ENCODE results near the gene ARHGAP31. TPM values are rescaled to one million over a fixed set of nuclear protein-coding genes. Genes with fewer than 3 reads are reported as not detected.

The ARHGAP31 gene
- total and polyA plus RNA-seq, 2 experiments from 2014 or later, result 1.2 to 4.3 TPM

DNA sequence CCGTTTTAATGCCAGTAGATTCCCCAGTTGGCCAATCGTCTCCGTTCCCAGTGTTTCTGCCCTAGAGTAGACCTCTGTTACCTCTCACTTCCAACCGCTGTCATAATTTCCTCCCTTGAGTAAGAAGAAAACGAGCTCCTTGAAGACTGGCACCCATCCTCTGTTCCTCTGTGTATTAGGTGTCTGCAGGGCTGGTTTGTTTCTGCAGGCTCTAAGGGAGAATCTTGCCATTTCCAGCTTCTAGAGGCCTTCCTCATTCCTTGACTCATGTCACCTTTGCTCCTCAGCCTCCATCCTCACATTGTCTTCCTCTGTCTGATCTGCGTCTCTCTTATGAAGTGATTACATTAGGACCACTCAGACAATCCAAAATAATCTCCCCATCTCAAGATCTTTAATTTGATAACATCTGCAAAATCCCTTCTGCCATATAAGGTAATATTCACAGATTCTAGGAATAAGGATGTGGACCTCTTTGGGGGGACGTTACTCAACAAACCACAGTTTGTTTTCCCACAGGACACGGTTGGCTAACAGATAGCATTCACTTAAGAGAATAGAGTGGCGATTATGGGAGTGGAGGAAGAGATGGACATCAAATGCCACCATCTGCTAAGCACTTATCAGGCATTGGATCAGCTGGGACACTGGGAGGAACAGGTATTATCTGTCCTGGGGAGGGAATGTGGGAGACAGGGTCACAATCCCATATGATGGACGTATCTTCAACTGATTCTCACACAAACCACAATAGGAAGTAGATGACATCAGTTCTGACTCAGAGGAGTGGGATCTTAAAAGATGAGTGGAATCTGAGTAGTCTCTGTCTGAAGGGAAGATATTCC, 17.1 kb downstream of the ARHGAP31 start (continued):
- TF ChIP-seq, protein P1, sequence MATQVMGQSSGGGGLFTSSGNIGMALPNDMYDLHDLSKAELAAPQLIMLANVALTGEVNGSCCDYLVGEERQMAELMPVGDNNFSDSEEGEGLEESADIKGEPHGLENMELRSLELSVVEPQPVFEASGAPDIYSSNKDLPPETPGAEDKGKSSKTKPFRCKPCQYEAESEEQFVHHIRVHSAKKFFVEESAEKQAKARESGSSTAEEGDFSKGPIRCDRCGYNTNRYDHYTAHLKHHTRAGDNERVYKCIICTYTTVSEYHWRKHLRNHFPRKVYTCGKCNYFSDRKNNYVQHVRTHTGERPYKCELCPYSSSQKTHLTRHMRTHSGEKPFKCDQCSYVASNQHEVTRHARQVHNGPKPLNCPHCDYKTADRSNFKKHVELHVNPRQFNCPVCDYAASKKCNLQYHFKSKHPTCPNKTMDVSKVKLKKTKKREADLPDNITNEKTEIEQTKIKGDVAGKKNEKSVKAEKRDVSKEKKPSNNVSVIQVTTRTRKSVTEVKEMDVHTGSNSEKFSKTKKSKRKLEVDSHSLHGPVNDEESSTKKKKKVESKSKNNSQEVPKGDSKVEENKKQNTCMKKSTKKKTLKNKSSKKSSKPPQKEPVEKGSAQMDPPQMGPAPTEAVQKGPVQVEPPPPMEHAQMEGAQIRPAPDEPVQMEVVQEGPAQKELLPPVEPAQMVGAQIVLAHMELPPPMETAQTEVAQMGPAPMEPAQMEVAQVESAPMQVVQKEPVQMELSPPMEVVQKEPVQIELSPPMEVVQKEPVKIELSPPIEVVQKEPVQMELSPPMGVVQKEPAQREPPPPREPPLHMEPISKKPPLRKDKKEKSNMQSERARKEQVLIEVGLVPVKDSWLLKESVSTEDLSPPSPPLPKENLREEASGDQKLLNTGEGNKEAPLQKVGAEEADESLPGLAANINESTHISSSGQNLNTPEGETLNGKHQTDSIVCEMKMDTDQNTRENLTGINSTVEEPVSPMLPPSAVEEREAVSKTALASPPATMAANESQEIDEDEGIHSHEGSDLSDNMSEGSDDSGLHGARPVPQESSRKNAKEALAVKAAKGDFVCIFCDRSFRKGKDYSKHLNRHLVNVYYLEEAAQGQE (IDR thresholded peaks at IDR 0.05; ENCODE audit: unreplicated experiment), result no peak

DNA sequence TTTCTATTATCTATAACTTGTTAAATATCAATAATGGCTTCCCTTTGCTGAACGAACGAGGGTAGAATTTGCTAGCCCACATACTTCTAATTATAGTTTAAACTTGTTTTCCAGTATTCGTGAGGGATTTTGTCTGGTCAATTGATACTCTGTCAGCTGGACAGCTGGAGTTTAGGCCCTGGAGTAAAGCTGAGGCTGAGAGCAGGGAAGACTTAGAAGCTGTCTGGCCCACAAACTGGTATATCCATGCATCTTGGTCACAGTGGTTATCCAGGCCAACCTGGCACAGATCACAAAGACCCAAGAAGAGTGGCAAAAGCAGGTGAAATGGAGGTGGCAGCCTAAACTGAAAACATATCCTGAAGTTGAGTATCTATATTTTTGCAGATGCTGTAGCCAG, 19.3 kb downstream of the ARHGAP31 start:
- ATAC-seq (no peak), DNase-seq (ENCODE audit: low spot score) (no peak)
- peaks cover 8% of the 10 kb centered on the region; the same call in 1 of the 2 replicates for H3K9me2 ChIP-seq (ENCODE audit: insufficient read depth)
- H3F3A ChIP-seq (replicated peaks; ENCODE audit: low read depth), result no peaks in the 10 kb centered on the region
- Mint-ChIP-seq H3K4me3 (no peak overlapping the region), H3K27ac (no peak overlapping the region), H3K27me3 (ENCODE audit: insufficient read depth, low read depth, poor library complexity) (peaks cover 2% of the 10 kb centered on the region), H3K9me3 (no peaks in the 10 kb centered on the region), H3K4me1 (peaks cover 15% of the 10 kb centered on the region), H3K36me3 (ENCODE audit: low read depth) (no peaks in the 10 kb centered on the region; the same call in 2 of the 3 replicates)
- no peak overlapping the region for H2AFZ ChIP-seq
- no peak overlapping the region for H3K4me2 ChIP-seq
- no peak overlapping the region for H3K4me3 ChIP-seq
- H3K4me1 ChIP-seq (ENCODE audit: insufficient read depth), result peaks cover 7% of the 10 kb centered on the region; the same call in 1 of the 2 replicates
- H3K27ac ChIP-seq (ENCODE audit: low read depth), result no peak overlapping the region
- H3K27me3 ChIP-seq (ENCODE audit: insufficient read depth), result no peaks in the 10 kb centered on the region
- no peaks in the 10 kb centered on the region for H4K20me1 ChIP-seq (replicated peaks; ENCODE audit: insufficient read depth)
- H3K36me3 ChIP-seq (ENCODE audit: insufficient read depth), result no peaks in the 10 kb centered on the region
- no peaks in the 10 kb centered on the region for H3K79me2 ChIP-seq (replicated peaks; ENCODE audit: insufficient read depth)
- no peak for TF ChIP-seq STAT1 (IDR thresholded peaks at IDR 0.05; ENCODE audit: unreplicated experiment)
- no peak for TF ChIP-seq ZNF331 (CRISPR knock-in tag; IDR thresholded peaks at IDR 0.05; ENCODE audit: low read depth)
- no peak for TF ChIP-seq CREB1 (CRISPR knock-in tag; IDR thresholded peaks at IDR 0.05; ENCODE audit: low read depth)
- TF ChIP-seq, protein P2, sequence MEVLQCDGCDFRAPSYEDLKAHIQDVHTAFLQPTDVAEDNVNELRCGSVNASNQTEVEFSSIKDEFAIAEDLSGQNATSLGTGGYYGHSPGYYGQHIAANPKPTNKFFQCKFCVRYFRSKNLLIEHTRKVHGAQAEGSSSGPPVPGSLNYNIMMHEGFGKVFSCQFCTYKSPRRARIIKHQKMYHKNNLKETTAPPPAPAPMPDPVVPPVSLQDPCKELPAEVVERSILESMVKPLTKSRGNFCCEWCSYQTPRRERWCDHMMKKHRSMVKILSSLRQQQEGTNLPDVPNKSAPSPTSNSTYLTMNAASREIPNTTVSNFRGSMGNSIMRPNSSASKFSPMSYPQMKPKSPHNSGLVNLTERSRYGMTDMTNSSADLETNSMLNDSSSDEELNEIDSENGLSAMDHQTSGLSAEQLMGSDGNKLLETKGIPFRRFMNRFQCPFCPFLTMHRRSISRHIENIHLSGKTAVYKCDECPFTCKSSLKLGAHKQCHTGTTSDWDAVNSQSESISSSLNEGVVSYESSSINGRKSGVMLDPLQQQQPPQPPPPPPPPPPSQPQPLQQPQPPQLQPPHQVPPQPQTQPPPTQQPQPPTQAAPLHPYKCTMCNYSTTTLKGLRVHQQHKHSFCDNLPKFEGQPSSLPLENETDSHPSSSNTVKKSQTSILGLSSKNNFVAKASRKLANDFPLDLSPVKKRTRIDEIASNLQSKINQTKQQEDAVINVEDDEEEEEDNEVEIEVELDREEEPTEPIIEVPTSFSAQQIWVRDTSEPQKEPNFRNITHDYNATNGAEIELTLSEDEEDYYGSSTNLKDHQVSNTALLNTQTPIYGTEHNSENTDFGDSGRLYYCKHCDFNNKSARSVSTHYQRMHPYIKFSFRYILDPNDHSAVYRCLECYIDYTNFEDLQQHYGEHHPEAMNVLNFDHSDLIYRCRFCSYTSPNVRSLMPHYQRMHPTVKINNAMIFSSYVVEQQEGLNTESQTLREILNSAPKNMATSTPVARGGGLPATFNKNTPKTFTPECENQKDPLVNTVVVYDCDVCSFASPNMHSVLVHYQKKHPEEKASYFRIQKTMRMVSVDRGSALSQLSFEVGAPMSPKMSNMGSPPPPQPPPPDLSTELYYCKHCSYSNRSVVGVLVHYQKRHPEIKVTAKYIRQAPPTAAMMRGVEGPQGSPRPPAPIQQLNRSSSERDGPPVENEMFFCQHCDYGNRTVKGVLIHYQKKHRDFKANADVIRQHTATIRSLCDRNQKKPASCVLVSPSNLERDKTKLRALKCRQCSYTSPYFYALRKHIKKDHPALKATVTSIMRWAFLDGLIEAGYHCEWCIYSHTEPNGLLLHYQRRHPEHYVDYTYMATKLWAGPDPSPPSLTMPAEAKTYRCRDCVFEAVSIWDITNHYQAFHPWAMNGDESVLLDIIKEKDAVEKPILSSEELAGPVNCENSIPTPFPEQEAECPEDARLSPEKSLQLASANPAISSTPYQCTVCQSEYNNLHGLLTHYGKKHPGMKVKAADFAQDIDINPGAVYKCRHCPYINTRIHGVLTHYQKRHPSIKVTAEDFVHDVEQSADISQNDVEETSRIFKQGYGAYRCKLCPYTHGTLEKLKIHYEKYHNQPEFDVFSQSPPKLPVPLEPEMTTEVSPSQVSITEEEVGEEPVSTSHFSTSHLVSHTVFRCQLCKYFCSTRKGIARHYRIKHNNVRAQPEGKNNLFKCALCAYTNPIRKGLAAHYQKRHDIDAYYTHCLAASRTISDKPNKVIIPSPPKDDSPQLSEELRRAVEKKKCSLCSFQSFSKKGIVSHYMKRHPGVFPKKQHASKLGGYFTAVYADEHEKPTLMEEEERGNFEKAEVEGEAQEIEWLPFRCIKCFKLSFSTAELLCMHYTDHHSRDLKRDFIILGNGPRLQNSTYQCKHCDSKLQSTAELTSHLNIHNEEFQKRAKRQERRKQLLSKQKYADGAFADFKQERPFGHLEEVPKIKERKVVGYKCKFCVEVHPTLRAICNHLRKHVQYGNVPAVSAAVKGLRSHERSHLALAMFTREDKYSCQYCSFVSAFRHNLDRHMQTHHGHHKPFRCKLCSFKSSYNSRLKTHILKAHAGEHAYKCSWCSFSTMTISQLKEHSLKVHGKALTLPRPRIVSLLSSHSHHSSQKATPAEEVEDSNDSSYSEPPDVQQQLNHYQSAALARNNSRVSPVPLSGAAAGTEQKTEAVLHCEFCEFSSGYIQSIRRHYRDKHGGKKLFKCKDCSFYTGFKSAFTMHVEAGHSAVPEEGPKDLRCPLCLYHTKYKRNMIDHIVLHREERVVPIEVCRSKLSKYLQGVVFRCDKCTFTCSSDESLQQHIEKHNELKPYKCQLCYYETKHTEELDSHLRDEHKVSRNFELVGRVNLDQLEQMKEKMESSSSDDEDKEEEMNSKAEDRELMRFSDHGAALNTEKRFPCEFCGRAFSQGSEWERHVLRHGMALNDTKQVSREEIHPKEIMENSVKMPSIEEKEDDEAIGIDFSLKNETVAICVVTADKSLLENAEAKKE (CRISPR knock-in tag; IDR thresholded peaks at IDR 0.05), result no peak
- TF ChIP-seq, protein P3, sequence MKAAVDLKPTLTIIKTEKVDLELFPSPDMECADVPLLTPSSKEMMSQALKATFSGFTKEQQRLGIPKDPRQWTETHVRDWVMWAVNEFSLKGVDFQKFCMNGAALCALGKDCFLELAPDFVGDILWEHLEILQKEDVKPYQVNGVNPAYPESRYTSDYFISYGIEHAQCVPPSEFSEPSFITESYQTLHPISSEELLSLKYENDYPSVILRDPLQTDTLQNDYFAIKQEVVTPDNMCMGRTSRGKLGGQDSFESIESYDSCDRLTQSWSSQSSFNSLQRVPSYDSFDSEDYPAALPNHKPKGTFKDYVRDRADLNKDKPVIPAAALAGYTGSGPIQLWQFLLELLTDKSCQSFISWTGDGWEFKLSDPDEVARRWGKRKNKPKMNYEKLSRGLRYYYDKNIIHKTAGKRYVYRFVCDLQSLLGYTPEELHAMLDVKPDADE (IDR thresholded peaks at IDR 0.05), result no peak
- TF ChIP-seq NANOG (IDR thresholded peaks at IDR 0.05; ENCODE audit: borderline replicate concordance), result no peak
- TF ChIP-seq ZNF114 (CRISPR knock-in tag; IDR thresholded peaks at IDR 0.05), result no peak

Measured in GM23338 (cell line).